Measurements from ENCODE around the gene GPHA2. TPM values are rescaled to one million over a fixed set of nuclear protein-coding genes. Genes with fewer than 3 reads are reported as not detected.

The GPHA2 gene
- total RNA-seq, 2 experiments from 2014 or later: not detected

DNA sequence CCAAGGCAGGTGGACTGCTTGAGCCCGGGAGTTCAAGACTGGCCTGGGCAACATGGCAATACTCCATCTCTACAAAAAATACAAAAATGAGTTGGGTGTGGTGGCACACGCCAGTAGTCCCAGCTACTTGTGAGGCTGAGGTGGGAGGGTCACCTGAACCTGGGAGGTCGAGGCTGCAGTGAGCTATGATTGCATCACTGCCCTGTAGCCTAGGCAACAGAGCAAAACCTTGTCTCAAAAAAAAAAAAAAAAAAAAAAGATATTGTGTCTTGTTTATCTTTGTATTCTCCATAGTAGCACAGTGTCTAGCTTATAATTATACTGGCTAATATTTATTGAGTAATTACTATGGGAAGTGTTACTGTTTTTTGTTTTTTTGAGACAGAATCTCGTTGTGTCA, 15.8 kb upstream of the GPHA2 start:
- no peaks in the 10 kb centered on the region for H3K36me3 Mint-ChIP-seq (ENCODE audit: low read depth)
- H3K27ac Mint-ChIP-seq: no peak overlapping the region
- no peaks in the 10 kb centered on the region for H3K9me3 Mint-ChIP-seq
- DNase-seq: no peak
- peaks cover 15% of the 10 kb centered on the region for H3K27me3 Mint-ChIP-seq
- ChIA-PET CTCF (interaction anchor here (0.7 kb wide), 2 partner anchors 9 to 18 kb away, joined by 3 to 5 read pairs; no protein-coding TSS in a partner anchor), POLR2A (interaction anchor here (0.6 kb wide), 1 partner anchor 52 kb away, joined by 4 read pairs; no protein-coding TSS in a partner anchor)
- H3K4me3 Mint-ChIP-seq: no peak overlapping the region
- H3K4me1 Mint-ChIP-seq: no peaks in the 10 kb centered on the region

DNA sequence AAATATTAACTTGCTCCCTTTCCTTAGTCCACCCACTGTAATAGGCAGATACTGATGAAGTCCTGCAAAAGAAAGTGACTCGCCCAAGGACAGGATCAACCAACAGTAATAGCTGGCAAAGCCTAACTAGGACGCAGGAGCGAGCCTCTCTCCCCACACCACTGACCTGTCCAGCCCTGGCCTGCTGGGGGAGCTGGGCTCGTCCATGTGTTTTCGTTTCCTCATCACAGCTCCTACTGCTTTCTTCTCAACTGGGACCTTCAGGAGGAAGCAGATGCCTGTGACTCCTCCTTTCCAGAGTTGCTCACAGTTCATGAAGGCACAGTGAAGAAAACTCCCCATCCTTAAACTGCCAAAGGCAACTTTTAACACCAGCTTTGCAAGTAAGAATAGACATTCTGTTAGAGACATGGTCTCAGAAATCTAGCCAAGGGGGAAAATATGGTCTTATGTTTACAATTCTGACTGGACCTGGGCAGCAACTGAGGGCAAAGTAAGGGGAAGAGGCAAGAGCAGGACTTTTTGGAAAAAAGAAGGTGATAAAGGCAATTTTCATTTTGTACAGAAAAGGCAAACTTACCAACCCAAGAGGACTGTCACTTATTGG, 11.6 kb upstream of the GPHA2 start:
- Mint-ChIP-seq H3K36me3 (ENCODE audit: low read depth) (no peaks in the 10 kb centered on the region), H3K9me3 (no peaks in the 10 kb centered on the region), H3K27me3 (peaks cover 22% of the 10 kb centered on the region), H3K27ac (no peak overlapping the region), H3K4me3 (no peak overlapping the region), H3K4me1 (no peaks in the 10 kb centered on the region)
- DNase-seq: no peak
- ChIA-PET CTCF (interaction anchor here (0.7 kb wide), 1 partner anchor 15 kb away, joined by 4 read pairs; no protein-coding TSS in a partner anchor), POLR2A (no interaction called here)

DNA sequence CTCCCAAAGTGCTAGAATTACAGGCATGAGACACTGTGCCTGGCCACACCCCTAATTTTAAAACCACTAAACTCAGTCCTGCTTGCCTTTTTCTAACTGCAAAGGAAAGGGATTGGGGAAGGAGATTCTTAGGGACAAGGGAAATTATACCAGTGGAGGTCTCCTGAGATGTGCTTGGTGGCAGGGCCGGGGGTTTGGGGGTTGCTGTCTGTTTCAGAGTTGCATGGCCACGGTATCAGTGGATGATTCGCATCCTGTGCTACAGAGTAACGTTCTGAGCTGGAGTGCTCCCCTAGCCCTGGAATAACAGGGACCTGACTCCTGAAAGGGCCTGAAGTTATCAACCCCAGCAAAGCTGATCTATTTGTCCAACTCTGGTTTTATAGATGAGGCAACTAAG, 846 bp upstream of the GPHA2 start:
- Mint-ChIP-seq H3K36me3 (ENCODE audit: low read depth) (peaks cover 9% of the 10 kb centered on the region), H3K4me1 (no peaks in the 10 kb centered on the region), H3K9me3 (no peaks in the 10 kb centered on the region), H3K4me3 (no peak overlapping the region), H3K27ac (no peak overlapping the region), H3K27me3 (peaks cover 6% of the 10 kb centered on the region)
- no peak for DNase-seq
- ChIA-PET CTCF (interaction anchor here (0.9 kb wide), 1 partner anchor 12 kb away, joined by 3 read pairs; the partner anchor contains the start of gene PPP2R5B), POLR2A (interaction anchor here (1.0 to 1.1 kb wide), 3 partner anchors 10 to 31 kb away, joined by 3 read pairs; no protein-coding TSS in a partner anchor)

DNA sequence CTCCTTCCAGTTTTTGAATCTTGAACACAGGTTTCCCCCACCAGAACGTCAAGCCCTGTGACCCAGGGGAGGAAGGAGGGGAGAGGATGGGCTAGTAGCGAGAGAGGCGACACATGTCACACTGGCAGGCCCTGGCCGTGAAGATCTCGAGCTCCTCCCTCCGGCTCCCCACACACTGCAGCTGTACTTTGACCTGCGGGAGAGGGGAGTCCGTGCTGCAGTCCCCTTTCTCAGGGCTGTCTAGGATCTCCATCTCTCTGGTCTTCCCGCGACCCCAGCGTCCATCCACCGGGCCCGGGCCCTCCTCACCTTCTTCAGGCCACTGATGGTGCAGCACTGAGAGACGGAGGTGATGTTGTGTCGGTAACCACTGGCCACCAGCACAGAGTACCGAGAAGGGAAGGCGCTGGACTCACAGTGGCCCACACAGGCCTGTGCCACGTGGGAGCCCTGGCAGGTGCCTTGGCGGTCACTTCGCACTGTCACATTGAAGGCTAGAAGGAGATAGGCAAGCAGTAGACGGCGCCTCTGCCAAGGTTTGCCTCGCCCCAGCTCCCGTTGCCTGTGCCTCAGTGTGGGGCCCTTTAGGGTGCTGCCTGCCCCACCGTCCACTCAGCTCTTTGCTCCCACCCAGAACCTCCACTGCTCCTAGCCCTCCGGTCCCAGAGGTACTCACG, 873 bp downstream of the GPHA2 start:
- H3K27me3 Mint-ChIP-seq: peaks cover 5% of the 10 kb centered on the region
- ChIA-PET CTCF (no interaction called here), POLR2A (interaction anchor here (0.7 kb wide), 1 partner anchor 18 kb away, joined by 3 read pairs; the partner anchor contains the start of gene ATG2A)
- H3K36me3 Mint-ChIP-seq (ENCODE audit: low read depth): peaks cover 22% of the 10 kb centered on the region
- no peak overlapping the region for H3K27ac Mint-ChIP-seq
- no peaks in the 10 kb centered on the region for H3K4me1 Mint-ChIP-seq
- no peaks in the 10 kb centered on the region for H3K9me3 Mint-ChIP-seq
- H3K4me3 Mint-ChIP-seq: no peak overlapping the region
- DNase-seq: no peak

DNA sequence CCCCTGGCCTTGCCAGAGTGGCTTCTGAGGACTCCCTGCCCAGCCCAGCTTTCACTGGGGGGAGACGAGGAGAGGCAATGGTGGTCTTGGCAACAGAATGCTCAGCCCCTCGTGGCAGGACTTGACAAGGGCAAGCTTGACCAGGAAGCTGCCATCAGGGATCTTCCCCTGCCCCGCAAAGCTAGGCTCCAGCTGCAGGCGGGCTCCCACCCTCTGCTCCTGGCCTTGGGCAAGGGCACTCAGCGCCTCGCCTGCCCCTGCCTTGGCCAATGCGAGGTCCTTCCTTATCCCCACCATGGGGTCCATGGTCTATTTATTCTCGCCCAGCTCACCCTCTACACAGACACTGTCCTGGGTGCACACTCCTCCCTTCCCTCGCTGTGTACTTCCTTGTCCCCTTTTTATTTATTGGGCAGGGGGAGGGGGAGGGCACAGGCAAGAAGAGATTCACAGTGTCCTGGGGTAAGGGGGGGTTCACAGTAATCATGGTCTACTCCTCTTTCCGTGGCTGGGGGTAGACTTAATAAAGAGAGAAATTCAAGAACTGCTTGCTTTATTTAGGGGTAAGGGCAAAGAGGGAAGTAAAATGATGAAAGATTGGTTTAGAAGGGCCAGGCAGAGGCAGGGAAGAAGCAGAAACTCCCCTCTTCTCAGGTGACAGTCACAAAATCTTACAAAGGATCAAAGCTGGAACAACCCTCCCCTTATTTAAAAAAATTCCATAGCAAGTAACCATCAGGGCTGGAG, 1.6 kb downstream of the GPHA2 start:
- H3K27ac Mint-ChIP-seq: no peak overlapping the region
- peaks cover 24% of the 10 kb centered on the region for H3K36me3 Mint-ChIP-seq (ENCODE audit: low read depth)
- DNase-seq: no peak
- H3K4me1 Mint-ChIP-seq: no peaks in the 10 kb centered on the region
- no peaks in the 10 kb centered on the region for H3K9me3 Mint-ChIP-seq
- CTCF ChIA-PET: interaction anchor here (0.6 kb wide), 1 partner anchor 17 kb away, joined by 3 read pairs; no protein-coding TSS in a partner anchor
- peaks cover 5% of the 10 kb centered on the region for H3K27me3 Mint-ChIP-seq
- no peak overlapping the region for H3K4me3 Mint-ChIP-seq
- POLR2A ChIA-PET: interaction anchor here (0.7 to 1.3 kb wide), 2 partner anchors 17 to 80 kb away, joined by 3 read pairs; partner anchors contain the start of genes ARL2 and ATG2A

DNA sequence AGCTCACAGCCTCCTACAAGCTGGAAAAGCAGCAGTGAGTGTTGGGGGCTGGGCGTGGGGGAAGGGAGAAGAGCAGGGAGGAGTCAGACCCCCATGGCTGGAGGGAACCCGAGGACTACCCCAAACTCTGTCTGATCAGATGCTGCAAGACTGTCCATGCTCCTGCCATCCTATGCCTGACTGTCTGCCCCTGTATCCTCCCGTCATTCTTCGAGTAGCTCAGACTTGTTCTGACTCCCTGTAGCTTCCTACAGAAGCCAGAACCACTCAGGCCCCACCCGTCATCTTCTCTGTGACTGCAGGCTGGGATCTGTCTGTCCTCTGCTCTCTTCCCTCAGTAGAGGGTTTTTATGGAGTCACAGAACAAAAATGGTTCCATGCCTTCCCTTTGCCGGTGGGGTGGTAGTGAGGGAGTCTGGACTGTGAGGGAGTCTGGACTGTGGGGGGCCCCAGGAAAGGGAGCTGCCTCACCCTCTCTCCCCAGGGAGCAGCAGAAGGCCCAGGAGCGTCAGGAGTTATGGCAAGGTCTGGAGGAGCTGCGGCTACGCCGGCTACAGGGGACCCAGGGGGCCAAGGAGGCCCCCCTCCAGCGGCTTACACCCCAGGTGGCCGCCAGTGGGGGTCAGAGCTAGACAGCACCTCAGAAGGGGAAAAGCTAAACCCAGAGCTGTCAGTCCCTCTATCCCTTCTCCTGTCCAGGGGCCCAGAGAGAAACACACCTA, 2.3 kb downstream of the GPHA2 start:
- H3K36me3 Mint-ChIP-seq (ENCODE audit: low read depth): peaks cover 24% of the 10 kb centered on the region
- no peaks in the 10 kb centered on the region for H3K4me1 Mint-ChIP-seq
- no peaks in the 10 kb centered on the region for H3K9me3 Mint-ChIP-seq
- ChIA-PET CTCF (interaction anchor here (0.6 kb wide), 1 partner anchor 18 kb away, joined by 3 read pairs; no protein-coding TSS in a partner anchor), POLR2A (interaction anchor here (1.2 to 1.3 kb wide), 2 partner anchors 9 to 81 kb away, joined by 3 to 4 read pairs; partner anchors contain the start of genes ARL2 and PPP2R5B)
- no peak overlapping the region for H3K4me3 Mint-ChIP-seq
- H3K27ac Mint-ChIP-seq: no peak overlapping the region
- H3K27me3 Mint-ChIP-seq: peaks cover 2% of the 10 kb centered on the region
- no peak for DNase-seq

DNA sequence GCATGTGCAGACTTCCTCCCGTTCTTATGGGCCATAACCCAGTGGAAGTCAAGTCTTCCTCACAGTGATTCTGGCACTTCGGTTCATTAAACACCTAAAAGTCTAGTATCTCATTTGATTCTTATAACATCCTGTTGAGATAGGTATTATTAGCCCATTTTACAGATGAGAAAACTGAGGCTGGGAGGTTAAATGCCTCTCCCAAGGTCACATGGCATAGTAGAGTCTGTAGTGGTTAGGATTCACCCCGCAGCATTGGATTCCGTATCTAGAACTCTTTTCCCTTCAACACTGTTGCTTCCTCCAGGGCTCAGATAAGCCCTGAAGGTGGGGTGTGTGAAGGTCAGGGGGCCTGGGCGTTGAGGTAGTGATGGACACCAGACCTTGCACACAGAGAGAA, 3.4 kb downstream of the GPHA2 start:
- Mint-ChIP-seq H3K36me3 (ENCODE audit: low read depth) (peaks cover 28% of the 10 kb centered on the region), H3K4me3 (no peak overlapping the region), H3K4me1 (no peaks in the 10 kb centered on the region), H3K9me3 (no peaks in the 10 kb centered on the region), H3K27me3 (no peaks in the 10 kb centered on the region), H3K27ac (no peak overlapping the region)
- CTCF ChIA-PET: interaction anchor here (0.6 kb wide), 1 partner anchor 134 kb away, joined by 3 read pairs; no protein-coding TSS in a partner anchor
- POLR2A ChIA-PET: no interaction called here
- no peak for DNase-seq

DNA sequence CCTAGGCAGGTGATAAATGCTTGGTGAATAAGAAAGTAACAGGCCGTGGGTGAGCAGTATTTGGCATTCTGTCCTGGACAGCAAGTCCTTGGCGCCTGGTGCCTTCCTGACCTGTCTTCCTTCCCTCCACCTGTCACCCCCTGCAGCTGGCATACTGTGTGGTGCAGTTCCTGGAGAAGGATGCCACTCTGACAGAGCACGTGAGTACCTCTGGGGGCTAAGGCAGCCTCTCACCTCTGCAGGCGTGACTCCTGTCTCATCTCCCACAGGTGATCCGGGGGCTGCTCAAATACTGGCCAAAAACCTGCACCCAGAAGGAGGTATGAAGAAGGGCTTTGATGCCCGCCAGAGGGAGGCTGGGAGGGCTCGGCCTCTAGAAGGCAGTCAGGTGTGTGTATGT, 4.4 kb downstream of the GPHA2 start:
- POLR2A ChIA-PET: interaction anchor here (2.1 kb wide), 1 partner anchor 82 kb away, joined by 4 read pairs; the partner anchor contains the start of gene ARL2

DNA sequence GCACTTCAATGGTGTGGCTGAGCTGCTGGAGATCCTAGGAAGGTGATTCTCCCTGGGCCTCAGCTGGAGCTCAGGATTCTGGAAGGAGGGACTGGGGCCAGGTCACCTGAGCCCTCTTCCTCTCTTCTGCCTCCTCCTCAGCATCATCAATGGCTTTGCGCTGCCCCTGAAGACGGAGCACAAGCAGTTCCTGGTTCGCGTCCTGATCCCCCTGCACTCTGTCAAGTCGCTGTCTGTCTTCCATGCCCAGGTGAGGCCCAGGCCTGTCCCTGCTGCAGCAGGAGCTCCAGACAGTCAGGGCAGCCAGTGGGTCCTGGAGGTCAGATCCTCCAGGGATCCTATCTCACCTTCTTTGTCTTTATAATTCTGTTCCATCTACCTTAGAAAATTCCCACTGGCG, 5.4 kb downstream of the GPHA2 start:
- H3K4me1 Mint-ChIP-seq: peaks cover 5% of the 10 kb centered on the region
- no peak overlapping the region for H3K4me3 Mint-ChIP-seq
- peaks cover 28% of the 10 kb centered on the region for H3K36me3 Mint-ChIP-seq (ENCODE audit: low read depth)
- H3K27ac Mint-ChIP-seq: no peak overlapping the region
- H3K27me3 Mint-ChIP-seq: no peaks in the 10 kb centered on the region
- ChIA-PET POLR2A (interaction anchor here (2.1 kb wide), 1 partner anchor 83 kb away, joined by 4 read pairs; the partner anchor contains the start of gene ARL2), CTCF (no interaction called here)
- DNase-seq: no peak
- H3K9me3 Mint-ChIP-seq: no peaks in the 10 kb centered on the region

More for the DNA sequence above, 4.4 kb downstream of the GPHA2 start:
- Mint-ChIP-seq H3K27ac (no peak overlapping the region), H3K4me3 (no peak overlapping the region), H3K9me3 (no peaks in the 10 kb centered on the region), H3K27me3 (no peaks in the 10 kb centered on the region), H3K36me3 (ENCODE audit: low read depth) (peaks cover 28% of the 10 kb centered on the region), H3K4me1 (peaks cover 2% of the 10 kb centered on the region)
- CTCF ChIA-PET: no interaction called here
- no peak for DNase-seq

DNA sequence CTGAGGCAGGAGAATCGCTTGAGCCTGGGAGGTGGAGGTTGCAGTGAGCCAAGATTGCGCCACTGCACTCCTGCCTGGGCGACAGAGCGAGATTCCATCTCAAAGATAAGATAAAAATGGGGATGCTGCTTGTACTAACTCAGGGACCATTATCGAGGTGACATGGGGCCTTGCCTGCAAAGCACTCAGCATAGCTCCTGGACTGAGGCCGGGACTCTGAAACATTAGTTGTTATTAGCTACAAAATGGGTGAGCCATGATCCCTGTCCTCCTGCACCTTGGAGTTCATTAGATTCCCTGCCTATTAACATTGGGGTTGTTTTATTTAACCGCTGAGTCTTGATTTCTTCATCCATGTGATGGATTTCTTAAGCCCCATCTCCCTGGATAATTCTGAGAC, 6.1 kb downstream of the GPHA2 start:
- H3K36me3 Mint-ChIP-seq (ENCODE audit: low read depth): peaks cover 28% of the 10 kb centered on the region
- ChIA-PET CTCF (no interaction called here), POLR2A (interaction anchor here (2.1 kb wide), 1 partner anchor 84 kb away, joined by 4 read pairs; the partner anchor contains the start of gene ARL2)
- H3K27ac Mint-ChIP-seq: no peak overlapping the region
- no peaks in the 10 kb centered on the region for H3K9me3 Mint-ChIP-seq
- H3K27me3 Mint-ChIP-seq: no peaks in the 10 kb centered on the region
- no peak overlapping the region for H3K4me3 Mint-ChIP-seq
- peaks cover 11% of the 10 kb centered on the region for H3K4me1 Mint-ChIP-seq
- no peak for DNase-seq

DNA sequence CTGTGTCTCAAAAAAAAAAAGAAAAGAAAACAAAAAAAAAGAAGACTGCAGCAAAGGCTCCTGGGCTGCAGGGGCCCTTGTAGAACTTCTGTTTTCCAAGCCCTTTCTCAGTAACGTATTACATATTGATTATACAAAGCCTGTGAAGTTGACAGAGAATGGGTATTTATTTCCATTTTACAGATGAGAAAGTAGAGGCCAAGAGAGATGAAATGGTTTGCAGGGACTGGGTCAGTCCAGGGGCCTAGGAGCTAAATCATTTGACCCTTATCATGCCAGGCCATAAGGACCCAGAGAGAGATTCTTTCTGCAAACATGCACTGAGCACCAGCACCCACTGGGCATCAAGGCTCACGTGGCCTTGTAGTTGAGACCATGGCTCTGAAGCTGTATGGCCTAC, 6.7 kb downstream of the GPHA2 start:
- Mint-ChIP-seq H3K27me3 (no peaks in the 10 kb centered on the region), H3K4me1 (peaks cover 15% of the 10 kb centered on the region), H3K27ac (no peak overlapping the region), H3K36me3 (ENCODE audit: low read depth) (peaks cover 28% of the 10 kb centered on the region), H3K4me3 (no peak overlapping the region), H3K9me3 (no peaks in the 10 kb centered on the region)
- ChIA-PET POLR2A (no interaction called here), CTCF (no interaction called here)
- no peak for DNase-seq

DNA sequence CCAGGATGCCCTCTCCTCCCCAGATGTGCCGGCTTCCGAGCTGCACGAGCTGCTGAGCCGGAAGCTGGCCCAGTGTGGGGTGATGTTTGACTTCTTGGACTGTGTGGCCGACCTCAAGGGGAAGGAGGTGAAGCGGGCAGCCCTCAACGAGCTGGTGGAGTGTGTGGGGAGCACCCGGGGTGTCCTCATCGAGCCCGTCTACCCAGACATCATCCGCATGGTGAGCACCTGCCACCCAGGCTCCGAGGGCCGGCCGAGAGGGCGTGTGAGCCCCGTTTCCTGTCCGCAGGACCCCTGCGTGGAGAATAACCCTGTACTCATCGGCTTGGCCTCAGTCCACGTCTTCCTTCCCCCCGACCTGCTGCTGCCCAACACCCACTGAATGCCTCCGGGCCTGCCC, 9.0 kb downstream of the GPHA2 start:
- ChIA-PET POLR2A (interaction anchor here (0.9 to 1.5 kb wide), 2 partner anchors 10 to 148 kb away, joined by 3 read pairs; no protein-coding TSS in a partner anchor), CTCF (interaction anchor here (0.5 kb wide), 1 partner anchor 76 kb away, joined by 3 read pairs; no protein-coding TSS in a partner anchor)
- H3K4me1 Mint-ChIP-seq: peaks cover 21% of the 10 kb centered on the region
- peaks cover 20% of the 10 kb centered on the region for H3K36me3 Mint-ChIP-seq (ENCODE audit: low read depth)
- no peak overlapping the region for H3K27ac Mint-ChIP-seq
- no peaks in the 10 kb centered on the region for H3K9me3 Mint-ChIP-seq
- DNase-seq: no peak
- H3K4me3 Mint-ChIP-seq: no peak overlapping the region
- no peaks in the 10 kb centered on the region for H3K27me3 Mint-ChIP-seq

All from activated CD4-positive, alpha-beta memory T cell treated with anti-CD3 and anti-CD28 coated beads, Interleukin-2, amount 10 ng/mL, durations not matched to agents 7 days and 5 days (primary cell).